ENCODE data around the gene ITK.
A peak's percentile ranks its signal among the peaks of the same experiment; 100 is the strongest.

ITK gene

DNA sequence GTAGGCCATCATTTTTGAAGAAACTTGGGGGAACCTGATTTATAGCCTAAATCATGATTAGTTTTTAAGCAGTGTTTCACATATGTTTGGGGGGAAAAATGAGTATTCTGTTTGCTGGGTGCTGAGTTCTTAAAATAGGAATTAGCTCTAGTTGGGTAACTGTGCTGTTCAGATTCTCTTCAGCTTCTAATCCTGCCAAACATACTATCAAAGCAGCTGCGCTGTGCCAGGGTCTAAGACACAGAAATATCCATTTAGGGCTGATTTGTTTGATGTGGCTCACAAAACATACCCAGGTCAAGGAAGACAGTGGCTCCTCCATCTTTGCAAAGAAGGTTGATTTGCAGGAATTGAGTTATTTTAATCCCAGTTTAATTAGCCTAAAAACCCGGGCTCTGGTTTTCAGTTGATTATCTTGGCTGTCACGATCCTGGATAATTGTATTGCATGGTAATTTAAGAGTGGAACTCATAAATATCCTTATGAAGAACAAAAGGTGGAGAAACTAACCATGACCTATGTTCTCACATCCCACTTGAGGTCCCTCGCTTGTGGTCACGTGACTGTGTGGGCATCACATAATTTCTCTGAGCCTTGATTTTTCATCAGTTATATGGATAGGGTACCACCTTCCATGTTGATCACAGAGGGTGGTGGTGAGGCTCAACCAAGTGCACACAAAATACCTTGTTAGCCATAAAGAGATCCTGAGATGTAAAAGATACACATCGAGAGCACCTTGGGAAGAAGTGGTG, 104.0 kb downstream of the ITK start:
- no peak for DNase-seq

DNA sequence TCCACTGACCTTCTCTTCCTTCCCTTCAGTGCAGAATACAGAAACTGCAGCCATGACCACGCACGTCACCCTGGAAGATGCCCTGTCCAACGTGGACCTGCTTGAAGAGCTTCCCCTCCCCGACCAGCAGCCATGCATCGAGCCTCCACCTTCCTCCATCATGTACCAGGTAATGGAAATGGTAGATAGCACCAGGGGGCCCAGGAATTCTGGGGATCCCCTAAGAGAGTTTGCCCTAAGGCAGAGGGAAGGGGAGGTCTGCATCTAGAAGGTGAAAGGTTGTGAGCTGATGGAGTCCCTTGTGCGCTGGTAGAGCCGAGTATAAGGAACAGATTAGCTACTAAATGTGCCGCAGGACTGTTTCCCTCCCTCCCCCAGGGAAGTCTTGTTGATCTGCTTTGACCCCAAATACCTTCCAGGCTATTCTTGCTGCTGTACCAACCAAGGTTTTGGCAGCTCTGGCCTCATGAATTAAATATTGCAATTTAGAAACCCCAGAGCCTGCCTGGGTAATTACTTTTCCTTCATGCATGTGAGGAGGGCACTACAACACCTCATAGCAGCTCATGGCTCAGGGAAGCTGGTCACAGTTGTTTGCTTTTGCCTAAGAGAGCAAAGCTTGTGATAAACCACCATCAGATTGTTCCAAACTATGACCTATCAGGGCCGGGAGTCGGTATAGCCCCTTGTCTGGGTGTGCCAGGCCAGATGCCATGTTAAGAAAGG, 104.8 kb downstream of the ITK start:
- no peak for DNase-seq

DNA sequence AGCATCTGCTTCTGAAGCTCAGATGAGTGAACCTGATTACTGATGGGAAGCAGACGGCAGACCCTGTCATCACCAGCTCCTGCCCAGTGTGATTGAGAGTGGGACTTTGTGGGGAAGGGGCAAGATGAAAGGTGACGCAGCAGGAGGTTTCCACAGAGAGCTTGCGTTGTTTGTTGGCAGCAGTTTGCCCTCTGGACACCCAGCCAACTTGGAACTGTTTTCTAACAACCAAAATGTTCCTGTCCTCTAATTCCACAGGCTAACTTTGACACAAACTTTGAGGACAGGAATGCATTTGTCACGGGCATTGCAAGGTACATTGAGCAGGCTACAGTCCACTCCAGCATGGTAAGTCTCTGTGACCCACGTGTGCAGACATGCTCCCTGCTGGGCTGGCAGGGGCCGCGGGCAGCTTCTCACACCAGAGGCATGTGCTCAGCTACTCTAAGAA, 106.1 kb downstream of the ITK start:
- DNase-seq = no peak

DNA sequence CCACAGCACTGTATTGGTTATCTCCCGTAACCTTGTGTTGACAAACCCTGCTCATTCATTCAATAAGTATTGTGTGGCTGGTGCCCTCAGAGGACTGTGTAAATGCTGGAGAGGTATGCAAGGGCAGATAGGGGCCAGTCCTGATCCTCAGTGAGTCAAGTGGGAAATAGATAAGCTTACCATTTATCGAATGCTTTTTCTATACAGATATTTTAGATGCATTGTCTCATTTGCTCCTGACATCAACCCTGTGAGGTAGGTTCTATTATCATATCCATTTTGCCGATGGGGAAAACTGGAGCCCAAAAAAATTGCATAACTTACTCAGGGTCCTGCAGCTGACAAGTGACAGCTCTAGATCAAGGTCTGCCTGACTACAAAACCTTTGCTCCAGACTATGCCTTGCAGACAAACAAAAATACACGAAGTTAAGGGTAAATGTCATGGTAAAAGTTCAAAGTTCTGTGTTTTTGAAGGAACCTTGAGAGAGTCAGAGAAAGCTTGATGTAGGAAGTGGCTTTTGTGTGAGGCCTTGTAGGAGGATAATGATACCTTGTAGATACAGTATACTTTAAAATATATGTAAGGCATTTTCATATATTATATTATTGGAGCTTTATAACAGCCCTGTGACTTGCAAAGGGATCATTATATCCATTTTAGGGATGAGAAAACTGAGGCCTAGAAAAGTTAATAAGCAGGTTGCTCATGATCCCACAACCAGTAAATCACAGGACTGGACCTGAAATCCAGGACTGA, 107.9 kb downstream of the ITK start:
- no peak for DNase-seq

DNA sequence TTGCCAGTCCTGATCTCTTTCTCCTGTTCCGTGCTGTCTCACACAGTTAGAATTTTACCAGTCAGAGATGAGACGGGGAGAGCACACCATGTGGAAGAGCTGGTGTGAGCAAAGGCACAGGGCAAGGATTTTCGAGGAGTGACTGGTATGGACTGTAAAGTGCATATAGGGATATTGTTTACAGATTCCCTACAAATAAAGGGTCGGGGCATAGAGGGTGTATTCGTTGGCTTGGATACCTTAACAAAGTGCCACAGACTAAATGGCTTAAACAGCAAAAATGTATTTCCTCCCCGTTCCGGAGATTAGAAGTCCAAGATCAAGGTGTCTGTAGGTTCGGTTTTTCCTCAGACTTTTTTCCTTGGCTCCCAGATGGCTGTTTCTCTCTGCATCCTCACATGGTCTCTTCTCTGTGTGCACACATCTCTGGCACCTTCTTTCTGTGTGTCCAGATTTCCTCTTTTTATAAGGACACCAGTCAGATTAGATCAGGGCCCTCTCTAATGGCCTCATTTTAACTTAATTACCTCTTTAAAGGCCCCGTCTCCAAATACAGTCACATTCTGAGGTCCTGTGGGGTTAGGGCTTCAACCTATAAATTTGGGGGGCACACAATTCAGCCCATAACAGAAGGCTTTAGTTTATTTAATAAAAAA, 108.7 kb downstream of the ITK start:
- DNase-seq = no peak

DNA sequence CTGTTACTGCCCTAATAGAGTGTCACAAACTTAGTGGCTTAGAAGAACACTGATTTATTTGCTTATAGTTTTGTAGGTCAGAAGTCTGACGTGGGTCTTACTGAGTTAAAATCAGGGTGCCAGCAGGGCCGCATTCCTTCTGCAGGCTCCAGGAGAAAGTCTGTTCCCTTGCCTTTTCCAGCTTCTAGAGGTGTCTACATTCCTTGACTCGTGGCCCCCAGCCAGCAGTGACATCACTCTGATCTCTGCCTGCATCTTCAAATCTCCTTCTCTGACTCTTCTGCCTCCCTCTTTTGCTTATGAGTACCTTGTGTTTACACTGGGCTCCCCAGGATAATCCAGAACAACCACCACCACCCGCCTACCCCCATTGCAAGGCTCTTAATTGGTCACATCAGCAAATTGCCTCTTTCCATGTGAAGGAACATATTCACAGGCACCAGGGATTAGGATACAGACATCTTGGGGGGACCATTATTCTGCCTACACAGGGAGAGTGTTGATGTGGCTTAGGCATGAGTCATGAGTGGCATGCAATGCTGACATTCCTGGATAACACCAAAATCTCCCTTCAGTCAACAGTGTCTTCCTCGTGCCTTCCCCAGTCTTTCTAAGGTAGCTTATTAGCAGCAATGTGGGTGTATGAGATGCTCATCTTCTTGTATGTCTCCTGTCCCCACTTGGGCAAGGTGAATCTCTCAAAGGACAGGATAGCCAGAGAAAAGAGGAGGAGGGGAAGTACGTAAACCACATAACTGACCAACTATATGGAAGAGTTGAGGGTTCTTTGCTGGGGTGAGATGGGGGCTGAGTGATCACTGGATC, 109.7 kb downstream of the ITK start:
- no peak for DNase-seq

DNA sequence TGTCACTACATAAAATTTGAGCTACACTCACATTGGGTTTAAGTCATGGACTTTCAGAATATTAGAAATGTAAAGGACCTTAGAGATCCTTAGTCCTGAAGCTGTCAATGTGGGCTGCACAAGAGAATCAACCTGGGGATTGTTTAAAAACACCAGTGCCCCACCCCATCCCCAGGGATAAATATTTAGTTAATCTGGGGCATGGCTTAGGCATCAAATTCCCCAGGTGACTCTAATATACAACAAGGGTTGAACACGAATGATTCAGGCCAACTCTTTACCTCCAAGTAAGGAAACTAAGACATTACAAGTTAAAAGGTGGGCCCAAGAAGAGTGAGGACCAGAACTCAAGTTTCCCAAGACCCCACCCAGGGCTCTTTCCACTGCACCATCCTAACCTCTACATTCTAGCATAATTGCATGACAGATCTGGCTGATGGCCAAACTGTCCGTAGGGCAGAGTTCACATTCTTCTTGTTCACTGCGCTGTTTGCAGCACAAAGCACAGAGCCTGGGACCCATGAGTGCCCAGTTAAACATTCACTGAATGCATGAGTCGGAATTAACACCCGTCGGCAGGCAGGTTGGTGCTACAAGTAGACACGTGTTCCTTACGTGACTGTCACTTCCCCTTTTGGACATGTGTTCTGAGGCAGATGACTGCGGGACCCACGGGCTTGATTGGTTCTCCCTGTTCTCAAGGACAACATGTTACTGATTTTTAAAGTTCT, 110.5 kb downstream of the ITK start:
- DNase-seq = peak; percentile 39

DNA sequence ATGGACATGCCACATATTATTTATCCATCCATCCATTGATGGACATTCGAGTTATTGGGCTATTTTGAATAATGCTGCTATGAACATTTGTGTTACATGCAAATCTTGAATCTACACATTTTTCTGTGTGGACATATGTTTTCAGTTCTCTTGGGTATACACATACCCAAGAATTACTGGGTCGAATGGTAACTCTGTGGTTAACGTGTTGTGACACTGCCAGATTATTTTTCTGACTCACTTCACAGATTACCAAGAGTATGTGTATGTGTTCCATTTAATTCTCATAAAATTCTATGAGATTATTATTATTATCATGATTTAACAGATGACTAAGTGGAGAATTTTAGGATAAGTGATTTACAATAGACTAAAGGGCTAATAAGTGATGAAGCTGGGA, 112.0 kb downstream of the ITK start:
- no peak for DNase-seq

DNA sequence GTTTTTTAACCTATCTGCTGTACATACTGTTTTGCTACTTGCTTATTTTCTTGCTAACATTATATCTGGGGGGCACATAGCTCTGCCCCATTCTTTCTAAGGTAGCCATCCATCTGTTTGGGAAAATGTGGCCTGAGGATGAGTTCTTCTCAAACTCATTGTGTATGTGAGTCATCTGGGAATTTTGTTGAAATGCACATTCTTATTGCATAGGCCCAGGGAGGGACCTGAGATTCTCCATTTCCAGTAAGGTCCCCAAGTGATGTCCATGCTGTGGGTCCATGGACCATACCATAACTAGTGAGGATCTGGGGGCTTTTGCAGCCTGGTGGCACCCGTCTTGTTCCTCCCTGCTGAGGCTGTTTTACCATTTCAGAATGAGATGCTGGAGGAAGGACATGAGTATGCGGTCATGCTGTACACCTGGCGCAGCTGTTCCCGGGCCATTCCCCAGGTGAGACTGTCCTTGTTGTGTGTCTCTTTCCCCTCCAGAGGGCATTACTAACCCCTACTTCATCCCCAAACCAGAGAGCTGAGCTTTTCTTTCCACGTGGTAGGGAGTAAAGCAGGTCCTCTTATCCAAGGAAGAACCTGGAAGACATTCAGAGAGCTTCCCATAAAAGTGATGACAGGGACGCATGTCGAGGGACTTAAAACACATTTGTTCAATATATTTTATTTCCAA, 113.9 kb downstream of the ITK start:
- no peak for DNase-seq

DNA sequence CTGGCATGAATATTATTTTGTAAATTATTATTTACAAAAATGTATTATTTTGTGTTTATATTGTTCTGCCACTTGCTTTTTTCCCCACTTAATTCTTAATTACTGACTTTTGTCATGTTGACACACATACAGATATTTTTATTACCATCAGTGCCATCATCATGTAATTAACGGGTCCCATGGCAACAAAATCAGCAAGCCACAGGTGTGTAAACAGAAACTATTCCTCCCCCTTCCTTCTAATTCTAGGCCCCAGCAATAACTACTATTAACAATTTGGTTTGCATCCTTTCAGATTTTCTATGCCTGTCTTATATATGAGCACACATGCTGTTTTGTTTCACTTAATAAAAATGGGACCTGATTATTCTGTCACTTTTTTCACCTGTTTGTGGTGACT, 114.6 kb downstream of the ITK start:
- no peak for DNase-seq

DNA sequence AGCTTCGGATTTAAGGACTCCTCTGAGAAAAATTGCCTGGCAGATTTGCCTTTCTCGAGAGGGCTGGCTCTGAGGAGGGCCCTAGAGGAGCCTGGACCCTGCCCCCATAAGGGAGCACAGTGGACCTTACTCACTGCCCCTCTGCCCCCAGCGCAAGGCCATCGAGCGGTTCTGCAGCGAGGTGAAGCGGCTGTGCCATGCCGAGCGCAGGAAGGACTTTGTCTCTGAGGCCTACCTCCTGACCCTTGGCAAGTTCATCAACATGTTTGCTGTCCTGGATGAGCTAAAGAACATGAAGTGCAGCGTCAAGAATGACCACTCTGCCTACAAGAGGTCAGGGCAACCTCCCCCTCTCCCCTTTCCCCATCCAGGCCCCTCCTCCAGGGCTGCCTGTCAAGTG, 119.9 kb downstream of the ITK start:
- no peak for DNase-seq

DNA sequence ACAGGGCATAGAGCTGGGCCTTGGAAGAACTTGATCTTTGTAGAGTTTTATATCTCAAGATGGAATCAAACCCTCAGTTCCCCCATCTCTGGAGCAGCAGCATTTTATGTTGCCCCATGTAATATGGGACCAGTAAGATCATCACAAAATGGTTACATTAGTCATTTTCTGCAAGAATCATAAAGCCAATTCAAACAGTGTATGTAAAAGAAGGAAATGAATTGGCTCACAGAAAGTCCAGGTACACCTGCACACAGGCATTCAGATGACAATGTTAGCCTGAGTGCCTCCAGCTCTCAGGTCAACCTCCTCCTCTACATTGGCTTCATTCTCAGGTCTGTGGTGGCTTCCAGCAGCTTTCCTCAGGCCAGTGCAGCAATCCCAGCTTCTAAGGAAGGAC, 120.4 kb downstream of the ITK start:
- DNase-seq = no peak

DNA sequence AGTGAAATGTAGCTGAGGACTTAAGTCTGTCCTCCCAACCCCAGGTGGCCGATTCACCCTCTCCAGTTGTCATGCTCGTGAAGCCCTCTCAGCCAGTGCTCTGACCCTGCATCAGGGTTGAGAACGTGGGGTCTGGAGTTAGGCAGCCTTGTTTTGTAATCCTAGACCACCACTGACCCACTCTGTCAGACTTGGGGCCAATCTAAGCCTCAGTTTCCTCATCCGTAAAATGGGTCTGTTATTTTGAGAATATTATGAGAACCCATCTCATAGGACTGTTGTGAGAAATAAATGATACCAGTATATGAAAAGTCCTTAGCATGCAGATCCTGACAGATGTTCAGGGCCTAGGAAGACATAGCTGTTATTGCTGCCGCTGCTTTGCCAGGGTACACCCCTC, 122.4 kb downstream of the ITK start:
- DNase-seq = no peak

DNA sequence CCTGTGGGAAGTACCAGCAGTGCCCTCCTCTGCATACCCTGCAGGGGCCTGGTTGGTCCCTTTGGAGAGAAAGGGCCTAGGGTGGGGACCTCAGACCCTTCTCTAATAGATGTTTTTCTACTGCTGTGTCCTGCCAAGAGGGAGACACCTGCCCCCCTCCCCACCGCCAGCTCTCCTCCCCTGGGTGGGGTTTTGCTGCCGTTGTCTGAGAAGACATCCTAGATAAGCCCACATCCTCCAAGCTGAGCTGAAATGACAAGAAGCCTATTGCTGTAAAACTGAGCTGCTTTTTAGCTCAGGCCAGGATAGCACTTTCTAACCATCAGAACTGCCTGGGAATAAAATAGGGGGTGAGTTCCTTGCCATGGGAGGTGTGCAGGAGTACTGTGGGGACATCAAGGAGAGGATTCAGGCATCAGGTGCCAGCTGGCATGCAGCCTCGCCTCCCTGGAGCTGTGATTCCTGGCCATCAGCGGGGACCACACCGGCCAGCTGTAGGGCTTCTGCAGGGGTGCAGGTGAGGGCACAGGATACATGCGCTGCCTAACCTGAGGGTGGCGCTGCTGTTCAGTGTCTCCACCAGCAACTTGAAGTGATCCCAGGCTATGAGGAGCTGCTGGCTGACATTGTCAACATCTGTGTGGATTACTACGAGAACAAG, 123.2 kb downstream of the ITK start:
- DNase-seq = peak; percentile 63

Data from activated naive CD4-positive, alpha-beta T cell treated with anti-CD3 and anti-CD28 coated beads, Interleukin-2, amount 50 U/mL, for 16 hours (primary cell).